ENCODE measurements around the gene MYLK. TPM values are rescaled to one million over a fixed set of nuclear protein-coding genes. Genes with fewer than 3 reads are reported as not detected.

The MYLK gene
- total RNA-seq, 4 donors from 2014 or later = 24.6 to 47.0 (median 39.2) TPM

DNA sequence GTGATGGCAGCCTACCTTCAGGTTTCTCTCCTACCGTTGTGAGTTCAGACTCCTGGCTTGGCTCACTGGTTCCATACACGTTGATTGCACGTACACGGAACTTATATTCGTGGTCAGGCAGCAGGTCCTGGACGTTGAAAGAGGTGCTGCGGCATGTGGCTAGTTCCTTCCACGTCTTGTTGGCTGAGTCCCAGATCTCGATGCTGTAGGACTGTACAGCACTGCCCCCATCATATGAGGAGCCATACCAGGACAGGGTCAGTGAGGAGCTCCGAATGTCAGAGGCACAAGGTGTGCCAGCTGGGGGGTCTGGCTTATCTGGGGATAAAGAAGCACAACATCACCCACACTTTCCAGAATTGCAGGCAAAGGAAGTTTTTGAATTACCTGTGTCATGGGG lies 227.0 kb downstream of the MYLK start:
- H3K27me3 ChIP-seq = no peaks in the 10 kb centered on the region
- no peak for DNase-seq (ENCODE audit: low spot score in 2 of 2)
- H3K9me3 ChIP-seq = no peaks in the 10 kb centered on the region
- H3K4me3 ChIP-seq = no peak overlapping the region
- H3K4me1 ChIP-seq = peaks cover 61% of the 10 kb centered on the region
- no peaks in the 10 kb centered on the region for H3K36me3 ChIP-seq
- WGBS = 91% methylated on average over 10 of the region's 10 CpGs
- TF ChIP-seq EP300 (IDR thresholded peaks at IDR 0.05) (no peak), POLR2A (IDR thresholded peaks at IDR 0.05) (no peak), POLR2AphosphoS5 (IDR thresholded peaks at IDR 0.05) (no peak)
- TF ChIP-seq, protein P1, sequence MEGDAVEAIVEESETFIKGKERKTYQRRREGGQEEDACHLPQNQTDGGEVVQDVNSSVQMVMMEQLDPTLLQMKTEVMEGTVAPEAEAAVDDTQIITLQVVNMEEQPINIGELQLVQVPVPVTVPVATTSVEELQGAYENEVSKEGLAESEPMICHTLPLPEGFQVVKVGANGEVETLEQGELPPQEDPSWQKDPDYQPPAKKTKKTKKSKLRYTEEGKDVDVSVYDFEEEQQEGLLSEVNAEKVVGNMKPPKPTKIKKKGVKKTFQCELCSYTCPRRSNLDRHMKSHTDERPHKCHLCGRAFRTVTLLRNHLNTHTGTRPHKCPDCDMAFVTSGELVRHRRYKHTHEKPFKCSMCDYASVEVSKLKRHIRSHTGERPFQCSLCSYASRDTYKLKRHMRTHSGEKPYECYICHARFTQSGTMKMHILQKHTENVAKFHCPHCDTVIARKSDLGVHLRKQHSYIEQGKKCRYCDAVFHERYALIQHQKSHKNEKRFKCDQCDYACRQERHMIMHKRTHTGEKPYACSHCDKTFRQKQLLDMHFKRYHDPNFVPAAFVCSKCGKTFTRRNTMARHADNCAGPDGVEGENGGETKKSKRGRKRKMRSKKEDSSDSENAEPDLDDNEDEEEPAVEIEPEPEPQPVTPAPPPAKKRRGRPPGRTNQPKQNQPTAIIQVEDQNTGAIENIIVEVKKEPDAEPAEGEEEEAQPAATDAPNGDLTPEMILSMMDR (IDR thresholded peaks at IDR 0.05) = no peak
- peak overlapping the region; percentile 61 for H3K27ac ChIP-seq

DNA sequence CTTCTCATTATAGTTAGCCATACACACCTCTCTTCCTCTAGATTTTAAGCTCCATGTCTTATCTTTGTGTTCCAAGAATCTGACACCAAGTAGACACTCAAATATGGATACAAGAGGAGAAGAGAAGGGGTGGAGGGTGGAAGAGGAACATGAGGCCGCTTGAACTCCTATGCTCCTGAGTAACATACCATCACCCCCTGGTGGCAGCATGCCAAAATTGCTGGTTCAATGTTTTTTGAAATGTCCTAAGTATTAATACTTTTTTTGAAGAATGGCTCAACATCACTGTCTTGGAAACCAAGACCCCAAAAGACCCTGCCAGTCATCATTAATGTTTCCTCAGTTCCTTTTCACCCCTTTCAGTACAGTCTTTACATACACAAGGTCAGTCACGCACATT lies 227.4 kb downstream of the MYLK start:
- H3K36me3 ChIP-seq = no peaks in the 10 kb centered on the region
- no peak overlapping the region for H3K27ac ChIP-seq
- no peaks in the 10 kb centered on the region for H3K9me3 ChIP-seq
- TF ChIP-seq, protein P1 (IDR thresholded peaks at IDR 0.05) = no peak
- TF ChIP-seq POLR2AphosphoS5 (IDR thresholded peaks at IDR 0.05) (no peak), POLR2A (IDR thresholded peaks at IDR 0.05) (no peak), EP300 (IDR thresholded peaks at IDR 0.05) (no peak)
- H3K4me1 ChIP-seq = peaks cover 59% of the 10 kb centered on the region
- H3K27me3 ChIP-seq = no peaks in the 10 kb centered on the region
- WGBS = 82% methylated on average over 2 of the region's 2 CpGs
- DNase-seq (ENCODE audit: low spot score in 2 of 2) = no peak
- H3K4me3 ChIP-seq = no peak overlapping the region

DNA sequence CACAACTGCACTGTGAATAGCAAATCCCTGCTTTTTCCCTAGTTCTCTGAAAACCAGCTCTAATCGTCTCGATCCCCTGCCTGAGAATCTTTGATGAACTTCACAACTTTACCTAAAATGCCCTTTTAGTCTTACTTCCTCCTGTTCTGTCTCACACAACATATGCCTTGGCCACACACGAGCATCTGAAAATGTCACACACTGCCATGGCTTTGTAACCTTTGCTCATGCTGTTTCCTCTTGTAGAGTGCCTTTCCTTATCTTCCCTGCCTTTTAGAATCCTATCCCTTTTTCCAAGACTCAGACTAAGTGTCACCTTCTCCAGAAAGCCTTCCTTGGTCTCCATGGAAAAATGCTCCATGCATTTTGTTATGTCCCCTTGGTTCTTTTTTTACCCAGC lies 227.9 kb downstream of the MYLK start:
- no peak overlapping the region for H3K4me3 ChIP-seq
- TF ChIP-seq EP300 (IDR thresholded peaks at IDR 0.05) = no peak
- TF ChIP-seq, protein P1 (IDR thresholded peaks at IDR 0.05) = no peak
- TF ChIP-seq POLR2A (IDR thresholded peaks at IDR 0.05) = no peak
- no peak for TF ChIP-seq POLR2AphosphoS5 (IDR thresholded peaks at IDR 0.05)
- no peaks in the 10 kb centered on the region for H3K27me3 ChIP-seq
- peaks cover 54% of the 10 kb centered on the region for H3K4me1 ChIP-seq
- H3K9me3 ChIP-seq = no peaks in the 10 kb centered on the region
- no peak for DNase-seq (ENCODE audit: low spot score in 2 of 2)
- 88% methylated on average over 3 of the region's 3 CpGs for WGBS
- H3K27ac ChIP-seq = no peak overlapping the region
- no peaks in the 10 kb centered on the region for H3K36me3 ChIP-seq

DNA sequence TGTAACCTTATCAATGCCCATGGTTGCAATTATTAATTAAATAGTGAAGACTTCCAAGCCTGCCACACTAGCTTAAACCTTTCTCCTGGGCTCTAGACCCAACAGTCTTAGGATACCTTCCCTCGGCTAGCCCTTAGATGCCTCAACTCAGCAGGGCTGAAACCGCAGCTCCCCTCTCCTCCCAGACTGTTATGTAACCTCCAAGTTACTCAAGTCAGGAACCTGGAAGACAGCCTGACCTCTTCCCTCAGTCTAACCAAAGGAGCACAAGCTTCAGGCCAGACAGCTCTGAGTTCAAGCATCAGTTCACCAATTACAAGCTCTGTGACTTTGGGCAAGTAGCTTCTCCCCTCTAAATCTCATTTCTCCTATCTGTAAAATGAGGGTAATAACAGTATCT lies 228.7 kb downstream of the MYLK start:
- Histone ChIP-seq H3K27ac (no peak overlapping the region), H3K27me3 (no peaks in the 10 kb centered on the region), H3K4me3 (no peak overlapping the region), H3K4me1 (peaks cover 46% of the 10 kb centered on the region), H3K36me3 (no peaks in the 10 kb centered on the region), H3K9me3 (no peaks in the 10 kb centered on the region)
- no peak for DNase-seq (ENCODE audit: low spot score in 2 of 2)
- TF ChIP-seq, protein P1 (IDR thresholded peaks at IDR 0.05) = no peak
- no peak for TF ChIP-seq POLR2A (IDR thresholded peaks at IDR 0.05)
- 85% methylated on average over 2 of the region's 2 CpGs for WGBS

DNA sequence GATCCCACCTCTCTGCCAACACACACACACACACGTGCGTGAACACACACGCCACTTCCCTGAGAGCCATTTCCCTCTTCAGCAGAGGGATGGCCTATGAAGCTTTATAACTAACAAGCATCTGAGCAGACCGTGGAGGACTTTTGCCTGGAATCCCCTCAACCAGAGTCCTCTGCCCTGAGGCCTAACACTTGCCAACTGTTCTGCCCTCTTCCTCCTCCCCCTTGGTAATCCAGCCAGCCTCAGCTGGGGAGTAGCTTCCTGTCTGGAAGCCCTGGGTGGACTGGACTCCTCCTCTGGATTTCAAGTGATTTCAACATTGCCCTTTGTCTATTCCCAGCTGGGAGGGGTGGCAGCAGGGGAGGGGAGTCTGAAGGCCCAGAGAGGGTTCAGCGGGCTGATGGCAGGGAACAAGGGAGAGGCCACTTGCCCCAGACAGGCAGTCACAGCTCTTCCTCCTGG lies 230.9 kb downstream of the MYLK start:
- Histone ChIP-seq H3K4me1 (peaks cover 32% of the 10 kb centered on the region), H3K27ac (peak overlapping the region; percentile 58), H3K4me3 (no peak overlapping the region), H3K27me3 (no peaks in the 10 kb centered on the region), H3K36me3 (peaks cover 6% of the 10 kb centered on the region), H3K9me3 (no peaks in the 10 kb centered on the region)
- WGBS = 29% methylated on average over 5 of the region's 5 CpGs
- no peak for TF ChIP-seq POLR2A (IDR thresholded peaks at IDR 0.05)
- no peak for TF ChIP-seq EP300 (IDR thresholded peaks at IDR 0.05)
- TF ChIP-seq, protein P1 (IDR thresholded peaks at IDR 0.05) = no peak
- no peak for TF ChIP-seq POLR2AphosphoS5 (IDR thresholded peaks at IDR 0.05)
- DNase-seq (ENCODE audit: low spot score in 2 of 2) = peak; percentile 79 to 85

Measured in suprapubic skin (tissue), 4 donors.